NCI-H1105 treated with DMSO at 0.1 percent for 48 hours (cell line): Measurements from ENCODE around the gene LSM12.

Experiments
- DNase-seq: peaks from one replicate; lab custom pipeline; 2025; lab: John Stamatoyannopoulos, UW

LSM12 gene

DNA sequence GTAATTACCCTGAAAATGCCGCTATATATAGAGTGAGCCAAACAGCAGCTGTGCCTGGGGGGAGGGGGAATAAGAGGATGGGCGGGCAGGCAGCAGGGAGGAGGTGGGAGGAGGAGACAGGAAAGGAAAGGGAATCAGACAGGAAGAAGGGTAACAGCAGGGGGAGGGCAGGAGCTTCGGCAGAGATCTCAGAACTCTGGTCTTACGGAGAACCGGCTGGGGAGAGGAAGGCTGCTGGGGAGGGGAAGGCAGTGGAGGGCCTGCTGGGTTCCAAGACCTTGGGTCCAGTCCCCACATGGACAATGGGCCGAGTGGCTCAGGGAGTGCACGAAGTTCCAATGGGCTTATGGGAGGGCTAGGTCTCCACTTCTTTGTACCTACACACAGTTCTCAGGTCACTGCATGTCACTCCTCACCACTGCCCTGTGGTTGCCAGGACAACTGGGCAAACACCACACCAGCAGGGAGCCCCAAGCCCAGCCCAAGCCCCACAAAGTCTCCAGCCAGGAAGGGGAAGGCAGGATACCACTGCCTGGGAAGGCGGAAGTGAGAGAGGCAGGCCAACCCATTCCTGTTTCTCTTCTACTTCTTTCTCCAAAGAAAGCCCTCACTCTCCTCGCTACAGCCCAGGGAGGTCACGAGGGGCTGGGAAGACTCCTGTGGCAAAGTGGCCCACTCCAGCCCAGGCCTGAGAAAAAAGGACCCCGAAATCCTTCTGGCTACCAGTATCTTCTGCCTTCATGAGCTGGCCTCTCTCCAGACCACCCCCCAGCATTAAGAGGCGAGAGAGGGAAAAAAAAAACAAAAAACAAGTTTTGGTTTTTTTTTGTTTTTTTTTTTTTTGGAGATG lies 29.4 kb upstream of the LSM12 start:
- peak; percentile 78 for DNase-seq

DNA sequence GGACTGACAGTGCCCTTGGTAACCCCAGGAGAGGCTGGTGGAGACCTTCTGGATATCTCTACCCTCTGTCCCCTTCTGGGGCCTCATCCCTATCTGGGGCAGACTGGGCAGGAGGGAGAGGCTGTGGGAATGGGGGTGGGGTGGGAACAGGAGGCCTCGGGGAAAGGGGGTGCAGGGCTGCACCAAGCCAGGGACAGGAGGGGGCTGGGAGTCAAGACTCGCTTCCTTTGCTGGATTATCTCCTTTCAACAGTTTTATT lies 28.8 kb upstream of the LSM12 start:
- no peak for DNase-seq

- no peak for DNase-seq
Observed at GRCh38 chr17:44094701-44095387, 28.4 kb upstream of the LSM12 start.

DNA sequence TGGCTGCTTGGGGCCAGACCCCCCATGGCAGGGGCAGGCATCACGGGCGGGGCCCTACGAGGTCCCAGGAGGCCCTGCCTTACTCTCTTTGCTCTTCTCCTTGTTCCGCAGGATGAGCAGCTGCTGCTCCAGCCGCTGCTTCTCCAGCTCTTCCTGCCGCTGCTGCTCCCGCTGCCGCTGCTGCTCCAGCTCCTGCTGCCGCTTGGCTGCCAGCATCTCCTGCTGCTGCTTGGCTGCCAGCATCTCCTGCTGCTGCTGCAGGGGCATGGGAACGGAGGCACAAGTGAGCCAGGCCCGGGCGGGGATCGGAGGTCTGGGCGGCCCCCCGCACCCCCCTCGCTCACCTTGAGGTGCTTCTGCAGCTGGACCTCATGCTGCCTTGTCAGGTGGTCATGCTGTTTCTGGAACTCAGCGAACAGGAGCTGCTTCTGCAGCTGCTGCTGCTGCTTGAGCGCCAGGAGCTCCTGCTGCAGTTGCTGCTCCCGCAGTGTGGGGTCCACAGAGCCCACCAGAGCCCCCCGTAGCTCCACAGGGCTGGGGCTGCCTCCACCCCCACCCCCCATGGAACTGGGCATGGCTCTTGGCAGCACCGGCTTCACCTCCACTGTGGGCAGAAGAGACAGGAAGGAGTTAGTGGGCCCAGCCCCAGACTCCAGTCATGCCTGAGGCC lies 26.9 kb upstream of the LSM12 start:
- no peak for DNase-seq

GRCh38 chr17:44092051-44092450 lies 25.6 kb upstream of the LSM12 start:
- DNase-seq: no peak

GRCh38 chr17:44091200-44091997 lies 24.9 kb upstream of the LSM12 start:
- DNase-seq: no peak

- no peak for DNase-seq
Observed at GRCh38 chr17:44088254-44088653, 21.8 kb upstream of the LSM12 start.

DNA sequence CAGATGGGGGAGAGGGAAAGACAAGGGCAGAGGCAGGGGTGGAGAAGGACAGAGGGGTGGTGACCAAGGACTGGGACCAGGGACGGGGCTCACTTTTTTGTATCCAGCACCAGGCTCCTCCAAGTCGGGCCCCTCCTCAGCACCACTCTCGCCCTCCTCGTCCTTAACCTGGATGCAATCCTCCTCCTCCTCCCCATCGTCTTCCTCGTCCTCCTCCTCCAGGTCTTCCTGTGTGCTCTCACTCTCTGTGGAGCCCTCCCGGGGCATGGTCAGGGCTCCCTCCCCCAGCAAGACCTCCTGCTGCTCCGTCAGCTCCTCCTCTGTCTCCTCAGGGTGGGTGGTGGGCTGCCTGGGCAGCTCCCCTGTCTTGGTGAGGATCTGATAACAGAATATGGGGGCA lies 20.8 kb upstream of the LSM12 start:
- DNase-seq: no peak

GRCh38 chr17:44086364-44087311 lies 20.2 kb upstream of the LSM12 start:
- DNase-seq: no peak

DNA sequence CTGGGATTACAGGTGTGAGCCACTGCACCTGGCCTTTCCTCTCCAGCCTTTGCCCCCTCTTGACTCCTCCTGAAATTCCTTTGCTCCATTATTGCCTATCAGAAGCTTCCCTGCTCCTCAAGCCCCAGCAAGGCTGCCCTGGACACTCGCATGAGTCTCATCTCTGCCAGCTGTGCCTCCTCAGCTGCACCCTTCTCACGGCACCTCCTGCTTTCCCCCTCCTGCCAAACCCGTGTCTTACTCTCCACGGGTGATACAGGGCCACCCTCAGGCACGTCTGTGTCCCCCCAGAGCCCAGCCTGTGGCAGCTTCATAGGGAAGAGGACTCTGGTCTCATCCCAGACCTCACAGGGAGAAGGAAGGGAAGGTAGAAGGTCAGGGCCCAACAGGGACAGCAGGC lies 19.4 kb upstream of the LSM12 start:
- DNase-seq: no peak

DNA sequence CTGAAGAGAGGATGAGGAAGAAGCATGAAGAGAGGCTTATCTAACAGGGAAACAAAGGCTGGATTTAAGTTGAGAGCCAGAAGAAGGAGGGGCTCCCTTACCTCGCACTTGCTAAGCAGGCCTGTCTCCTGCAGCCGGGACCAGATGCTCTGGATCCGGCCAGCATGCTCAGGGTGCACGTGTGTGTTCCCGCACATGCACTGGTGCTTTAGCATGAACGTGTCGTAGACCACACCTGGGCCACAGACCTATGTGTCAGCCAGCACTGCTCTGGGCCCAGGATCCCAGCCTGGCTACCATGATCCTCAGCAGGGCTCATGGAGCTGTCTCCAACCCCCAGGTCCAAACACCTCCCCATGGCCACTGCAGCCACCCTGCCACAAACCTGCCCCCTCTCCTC lies 18.4 kb upstream of the LSM12 start:
- DNase-seq: no peak

DNA sequence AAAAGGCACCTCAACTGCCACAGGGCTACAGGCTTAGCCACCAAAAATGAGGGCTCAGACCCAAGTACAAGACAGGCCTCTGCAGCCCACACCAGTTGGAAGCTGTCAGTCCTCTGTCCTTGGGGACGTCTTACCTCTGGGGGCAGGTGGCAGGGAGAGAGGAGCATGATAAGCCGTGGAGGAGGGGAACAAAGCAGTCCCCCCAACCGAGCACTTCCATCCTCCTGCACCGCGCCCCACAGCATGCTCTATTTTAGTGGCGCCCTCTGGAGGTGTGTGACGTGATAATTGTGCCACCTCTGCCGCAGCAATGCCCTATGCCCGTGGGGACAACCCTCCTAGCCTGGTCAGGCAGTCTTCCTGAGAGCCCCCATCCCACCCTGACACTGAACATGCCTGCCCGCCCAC lies 17.7 kb upstream of the LSM12 start:
- DNase-seq: no peak

- DNase-seq: no peak
Observed at GRCh38 chr17:44083250-44083849, 16.9 kb upstream of the LSM12 start.

DNA sequence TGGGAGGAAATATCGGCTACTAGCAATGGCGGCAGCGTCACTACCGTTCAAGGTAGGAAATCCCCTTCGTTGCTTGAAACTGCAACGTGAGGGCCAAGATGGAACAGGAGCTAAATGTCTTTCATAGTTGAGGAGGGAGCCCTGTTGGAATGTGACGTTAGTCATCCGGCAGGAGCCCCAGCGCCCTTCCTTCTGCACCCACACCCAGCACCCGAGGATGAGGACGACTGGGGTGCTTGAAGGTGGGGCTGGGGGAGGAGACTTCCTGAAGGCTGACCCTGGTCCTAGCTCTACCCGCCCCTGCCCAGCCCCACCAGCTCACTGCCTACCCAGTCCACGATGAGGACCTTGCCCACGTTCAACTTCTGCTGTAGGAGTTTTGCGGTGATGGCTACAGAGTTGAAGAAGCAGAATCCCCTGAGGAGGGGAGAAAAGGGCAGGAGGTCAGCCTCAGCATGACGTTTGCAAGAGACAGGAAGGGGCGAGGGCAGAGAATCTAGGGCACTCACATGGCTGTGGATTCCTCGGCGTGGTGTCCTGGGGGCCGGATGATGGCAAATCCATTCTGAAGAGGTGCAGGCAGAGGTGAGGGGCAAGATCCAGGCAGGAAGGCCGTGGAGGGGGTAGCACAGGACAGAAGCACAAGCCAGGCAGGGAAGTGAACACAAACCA lies 15.9 kb upstream of the LSM12 start:
- DNase-seq: no peak

- no peak for DNase-seq
Observed at GRCh38 chr17:44081681-44082080, 15.2 kb upstream of the LSM12 start.

DNA sequence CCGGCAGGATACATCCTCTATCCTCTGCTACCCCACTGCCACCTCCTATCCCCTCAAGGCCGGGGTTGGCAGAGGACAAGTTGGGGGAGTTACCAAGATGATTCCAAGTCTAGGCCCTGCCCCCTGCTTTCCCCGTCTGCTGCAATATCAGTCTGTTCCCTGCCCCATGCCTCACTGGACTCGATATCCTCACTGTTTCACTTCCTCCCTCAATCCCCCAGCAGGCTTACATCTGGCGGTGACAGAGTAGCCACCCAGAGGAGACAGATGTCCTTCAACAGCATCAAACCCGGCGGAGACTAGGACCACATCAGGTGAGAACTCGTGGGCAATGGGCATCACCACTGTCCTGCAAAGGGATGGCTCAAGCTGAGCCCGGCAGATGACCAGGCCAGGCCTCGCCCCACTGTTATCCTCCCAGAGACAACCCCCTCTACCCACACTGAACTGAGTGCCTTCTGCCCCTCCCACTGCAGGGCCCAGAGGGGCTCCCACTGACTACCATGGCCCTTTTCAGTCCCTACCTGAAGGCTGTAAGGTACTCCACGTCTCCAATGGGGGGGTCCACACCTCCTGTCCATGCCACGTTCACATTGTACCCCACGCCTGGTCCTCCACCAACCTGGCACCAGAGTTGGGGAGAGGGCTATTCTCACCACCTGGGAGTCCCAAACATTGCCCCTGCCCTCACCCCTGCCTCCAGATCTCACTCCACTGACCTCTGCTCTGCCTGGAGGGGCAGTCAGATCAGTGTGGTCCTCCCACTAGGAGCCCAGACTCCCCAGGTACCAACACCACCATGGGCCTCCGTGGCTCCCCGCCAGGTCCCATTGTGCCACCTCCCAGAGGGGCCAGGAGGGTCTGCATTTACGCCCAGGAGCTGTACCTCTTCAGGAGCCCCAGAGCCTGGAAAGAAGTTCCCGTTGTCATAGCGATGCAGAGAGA lies 13.7 kb upstream of the LSM12 start:
- DNase-seq: no peak

GRCh38 chr17:44078412-44078811 lies 11.9 kb upstream of the LSM12 start:
- no peak for DNase-seq

DNA sequence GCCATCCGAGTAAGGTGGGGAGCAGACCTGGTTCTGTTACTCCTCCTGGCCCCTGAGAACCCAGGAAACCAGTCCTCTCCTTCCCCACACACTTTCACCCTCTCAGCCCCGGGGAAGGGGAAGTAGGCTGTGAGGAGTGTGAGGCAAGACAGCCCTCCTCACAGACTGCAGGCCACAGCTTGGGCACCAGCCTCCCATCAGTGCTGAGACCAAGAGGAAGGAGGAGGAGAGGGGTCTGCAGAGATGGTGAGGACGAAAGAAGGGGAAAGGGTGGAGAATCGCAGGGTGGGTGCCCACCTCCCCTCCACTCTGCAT lies 11.1 kb upstream of the LSM12 start:
- DNase-seq: no peak
